ENCODE data around the gene SFMBT2. TPM values are rescaled to one million over a fixed set of nuclear protein-coding genes. Genes with fewer than 3 reads are reported as not detected.
A peak's percentile ranks its signal among the peaks of the same experiment; 100 is the strongest.

The SFMBT2 gene
- total RNA-seq, 1 donor from 2014 or later: 11.0 TPM

DNA sequence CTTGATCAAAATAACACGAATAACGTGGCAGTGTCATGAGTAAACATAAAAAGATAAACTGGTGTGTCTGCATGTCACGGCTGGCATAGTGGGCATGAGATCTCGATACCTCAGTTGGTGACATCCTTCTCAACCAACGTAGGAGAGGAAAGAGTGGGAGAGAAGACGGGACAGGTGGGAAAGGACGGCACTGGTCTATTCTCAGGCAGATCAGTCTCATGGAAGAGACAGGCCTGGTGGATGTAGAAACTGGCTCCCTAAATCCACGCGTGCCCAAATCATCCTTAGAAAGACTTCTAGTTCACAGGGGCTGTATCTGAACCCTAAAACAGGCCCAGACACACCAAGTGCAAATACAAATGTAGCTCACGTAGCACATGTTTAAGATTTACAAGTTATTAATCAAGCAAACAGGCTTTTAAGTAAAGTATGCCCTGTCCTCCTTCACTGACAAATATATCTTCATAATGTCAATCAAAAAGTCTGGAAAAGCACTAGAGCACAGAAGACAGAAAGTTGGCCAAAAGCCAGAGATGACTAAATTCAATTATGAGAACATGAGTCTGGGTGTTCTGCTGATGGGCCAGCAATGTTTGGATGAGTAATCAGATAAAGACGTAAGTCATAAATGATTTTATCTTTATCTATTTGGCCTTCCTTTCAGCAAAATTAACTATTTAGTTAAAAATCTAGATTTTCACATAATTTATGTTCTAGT lies 56.3 kb downstream of the SFMBT2 start:
- intact Hi-C loops (cut with micrococcal nuclease): no loop called here
- no peaks in the 10 kb centered on the region for H3K9me3 ChIP-seq (replicated peaks)
- peaks cover 16% of the 10 kb centered on the region for H3K36me3 ChIP-seq
- H3K27ac ChIP-seq (replicated peaks): no peak overlapping the region
- no peak for DNase-seq
- no peaks in the 10 kb centered on the region for H3K27me3 ChIP-seq (ENCODE audit: low read depth)
- no peak overlapping the region for H3K4me3 ChIP-seq
- TF ChIP-seq, protein P1, sequence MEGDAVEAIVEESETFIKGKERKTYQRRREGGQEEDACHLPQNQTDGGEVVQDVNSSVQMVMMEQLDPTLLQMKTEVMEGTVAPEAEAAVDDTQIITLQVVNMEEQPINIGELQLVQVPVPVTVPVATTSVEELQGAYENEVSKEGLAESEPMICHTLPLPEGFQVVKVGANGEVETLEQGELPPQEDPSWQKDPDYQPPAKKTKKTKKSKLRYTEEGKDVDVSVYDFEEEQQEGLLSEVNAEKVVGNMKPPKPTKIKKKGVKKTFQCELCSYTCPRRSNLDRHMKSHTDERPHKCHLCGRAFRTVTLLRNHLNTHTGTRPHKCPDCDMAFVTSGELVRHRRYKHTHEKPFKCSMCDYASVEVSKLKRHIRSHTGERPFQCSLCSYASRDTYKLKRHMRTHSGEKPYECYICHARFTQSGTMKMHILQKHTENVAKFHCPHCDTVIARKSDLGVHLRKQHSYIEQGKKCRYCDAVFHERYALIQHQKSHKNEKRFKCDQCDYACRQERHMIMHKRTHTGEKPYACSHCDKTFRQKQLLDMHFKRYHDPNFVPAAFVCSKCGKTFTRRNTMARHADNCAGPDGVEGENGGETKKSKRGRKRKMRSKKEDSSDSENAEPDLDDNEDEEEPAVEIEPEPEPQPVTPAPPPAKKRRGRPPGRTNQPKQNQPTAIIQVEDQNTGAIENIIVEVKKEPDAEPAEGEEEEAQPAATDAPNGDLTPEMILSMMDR (IDR thresholded peaks at IDR 0.05; ENCODE audit: borderline replicate concordance): no peak
- peaks cover 22% of the 10 kb centered on the region for H3K4me1 ChIP-seq

DNA sequence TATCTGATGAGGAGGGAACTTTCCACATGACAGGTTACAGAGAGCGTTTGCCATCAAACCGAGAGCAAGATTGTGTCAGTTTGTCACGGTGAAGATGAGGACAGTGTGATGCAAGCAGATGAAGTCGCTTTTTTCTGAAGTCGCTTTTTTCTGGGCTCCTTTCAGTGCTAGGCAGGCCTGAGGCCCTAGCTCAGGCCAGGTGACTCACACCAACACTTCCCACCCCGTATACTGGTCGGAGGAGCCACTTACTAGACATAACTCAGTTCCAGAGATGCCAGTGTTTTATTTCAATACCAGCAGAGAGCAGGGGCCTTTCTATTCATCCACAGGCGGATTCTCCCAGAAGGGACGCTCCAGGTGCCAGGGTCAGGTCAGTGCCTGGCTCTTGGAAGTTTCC lies 58.9 kb downstream of the SFMBT2 start:
- DNase-seq: no peak
- Histone ChIP-seq H3K27me3 (ENCODE audit: low read depth) (no peaks in the 10 kb centered on the region), H3K4me1 (peaks cover 21% of the 10 kb centered on the region), H3K36me3 (peaks cover 16% of the 10 kb centered on the region), H3K9me3 (replicated peaks) (no peaks in the 10 kb centered on the region), H3K4me3 (no peak overlapping the region), H3K27ac (replicated peaks) (no peak overlapping the region)
- intact Hi-C loops (cut with micrococcal nuclease): no loop called here
- TF ChIP-seq, protein P1 (IDR thresholded peaks at IDR 0.05; ENCODE audit: borderline replicate concordance): no peak

DNA sequence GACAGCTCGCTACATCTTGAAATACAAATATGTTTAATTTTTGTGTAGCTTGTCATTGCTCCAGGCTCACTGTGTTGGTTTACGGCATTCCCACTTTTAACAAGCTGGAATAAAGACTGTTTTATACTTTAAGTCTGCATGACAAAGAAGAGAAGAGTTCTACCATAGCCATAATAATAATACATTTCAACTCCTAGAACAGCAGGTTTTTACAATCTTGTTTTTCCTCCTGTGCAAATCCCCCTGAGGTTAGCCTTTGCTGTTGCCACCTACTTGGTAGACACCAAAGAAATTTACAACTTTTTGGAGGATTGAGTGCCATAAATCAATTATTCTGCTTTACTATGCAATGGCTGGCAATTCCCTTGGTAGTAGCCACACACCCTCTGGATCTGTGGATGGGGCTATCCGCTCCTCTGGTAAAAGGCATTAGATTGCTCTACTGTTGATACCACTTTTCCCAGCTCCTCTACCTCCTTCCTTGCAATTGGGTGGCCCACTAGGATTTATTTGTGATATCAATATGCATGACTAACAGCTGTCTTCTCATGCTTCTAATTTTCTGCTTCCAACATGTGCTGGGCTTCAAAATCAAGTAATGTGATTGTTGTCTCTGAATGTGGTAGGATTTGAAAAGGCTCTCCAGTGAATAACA lies 60.2 kb downstream of the SFMBT2 start:
- Histone ChIP-seq H3K4me3 (no peak overlapping the region), H3K36me3 (peaks cover 16% of the 10 kb centered on the region), H3K4me1 (peaks cover 32% of the 10 kb centered on the region), H3K27ac (replicated peaks) (no peak overlapping the region), H3K27me3 (ENCODE audit: low read depth) (no peaks in the 10 kb centered on the region), H3K9me3 (replicated peaks) (no peaks in the 10 kb centered on the region)
- TF ChIP-seq, protein P1 (IDR thresholded peaks at IDR 0.05; ENCODE audit: borderline replicate concordance): no peak
- intact Hi-C loops (cut with micrococcal nuclease): no loop called here
- DNase-seq: no peak

DNA sequence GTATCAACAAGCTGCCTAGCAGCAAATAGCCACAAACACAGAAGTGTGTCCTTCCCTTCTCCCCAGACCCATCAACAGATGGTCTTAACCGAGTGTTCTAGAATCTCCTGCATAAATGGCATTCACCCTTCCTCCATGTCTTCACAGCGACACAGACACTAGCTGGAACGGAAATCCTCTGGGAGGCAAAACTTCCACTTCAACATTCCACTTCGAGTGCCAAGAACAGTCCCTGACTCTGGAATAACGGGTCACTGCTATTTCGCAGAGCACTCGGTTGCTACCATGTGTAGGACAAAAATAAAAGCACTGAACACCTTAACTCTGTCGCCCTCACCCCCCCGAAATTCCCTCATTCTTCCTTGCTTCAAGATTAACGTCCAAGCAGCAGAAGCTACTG lies 65.1 kb downstream of the SFMBT2 start:
- Histone ChIP-seq H3K36me3 (peaks cover 6% of the 10 kb centered on the region), H3K27ac (replicated peaks) (peak overlapping the region; percentile 85), H3K9me3 (replicated peaks) (no peaks in the 10 kb centered on the region), H3K4me3 (peak overlapping the region; percentile 43), H3K4me1 (peaks cover 45% of the 10 kb centered on the region), H3K27me3 (ENCODE audit: low read depth) (no peaks in the 10 kb centered on the region)
- TF ChIP-seq, protein P1 (IDR thresholded peaks at IDR 0.05; ENCODE audit: borderline replicate concordance): no peak
- intact Hi-C loops (cut with micrococcal nuclease): no loop called here
- DNase-seq: no peak

DNA sequence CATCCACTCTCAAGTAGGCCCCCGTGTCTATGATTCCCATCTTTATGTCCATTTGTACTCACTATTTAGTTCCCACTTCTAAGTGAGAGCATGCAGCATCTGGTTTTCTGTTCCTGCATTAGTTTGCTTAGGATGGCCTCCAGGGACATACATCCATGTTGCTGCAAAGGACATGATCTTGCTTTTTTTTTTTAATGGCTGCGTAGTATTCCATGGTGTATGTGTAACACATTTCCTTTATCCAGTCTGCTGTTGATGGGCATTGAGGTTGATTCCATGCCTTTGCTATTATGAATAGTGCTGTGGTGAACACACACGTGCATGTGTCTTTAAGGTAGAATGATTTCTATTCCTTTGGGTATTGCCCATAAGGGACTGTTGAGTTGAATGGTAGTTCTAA lies 67.8 kb downstream of the SFMBT2 start:
- Histone ChIP-seq H3K27me3 (ENCODE audit: low read depth) (no peaks in the 10 kb centered on the region), H3K36me3 (peaks cover 6% of the 10 kb centered on the region), H3K27ac (replicated peaks) (no peak overlapping the region), H3K4me3 (no peak overlapping the region), H3K4me1 (peaks cover 66% of the 10 kb centered on the region), H3K9me3 (replicated peaks) (no peaks in the 10 kb centered on the region)
- TF ChIP-seq, protein P1 (IDR thresholded peaks at IDR 0.05; ENCODE audit: borderline replicate concordance): no peak
- intact Hi-C loops (cut with micrococcal nuclease): no loop called here
- DNase-seq: no peak

Data from left ventricle myocardium inferior (tissue), 1 donor.